H1 (cell line): ENCODE measurements around the gene XDH. TPM values are rescaled to one million over a fixed set of nuclear protein-coding genes. Genes with fewer than 3 reads are reported as not detected.

Experiments used
- RBBP5 ChIP-seq: IDR thresholded peaks from 2 replicates; pipeline ENCODE4 v1.7.1; 2012; ENCODE audit warnings: low read depth, mild to moderate bottlenecking, inconsistent platforms, low read length, moderate library complexity, borderline replicate concordance
- polyA plus RNA-seq, 7 experiments: library from polyadenylated mRNA; depleted of rRNA in 3 of 7; stranded (reverse) in 5 of 7; unstranded in 2 of 7; fragments of >200 nt in 5 of 7; fragments of 200-250 nt in 2 of 7; gene quantifications; 1 replicate in 5 of 7; 2 replicates in 1 of 7; 4 replicates in 1 of 7; pipeline versions ENCODE4 v1.2.1 to v1.2.3, GENCODE V29; 2011 to 2013; ENCODE audit warnings: missing spikeins in 2 of 7, mixed read lengths in 2 of 7
- total RNA-seq: library from RNA; stranded (reverse); fragmentation: NEBNext Ultra II Directional; extraction: Animal tissue kit (Norgen Biotek cat#: 25700); gene quantifications from 2 replicates; pipeline ENCODE4 v1.2.1, GENCODE V29; 2021

XDH gene
- total and polyA plus RNA-seq, 2 of the 8 experiments (the other 6 are each of a cell fraction or from before 2014, with no cell fraction given): 0.68 to 1.2 TPM

DNA sequence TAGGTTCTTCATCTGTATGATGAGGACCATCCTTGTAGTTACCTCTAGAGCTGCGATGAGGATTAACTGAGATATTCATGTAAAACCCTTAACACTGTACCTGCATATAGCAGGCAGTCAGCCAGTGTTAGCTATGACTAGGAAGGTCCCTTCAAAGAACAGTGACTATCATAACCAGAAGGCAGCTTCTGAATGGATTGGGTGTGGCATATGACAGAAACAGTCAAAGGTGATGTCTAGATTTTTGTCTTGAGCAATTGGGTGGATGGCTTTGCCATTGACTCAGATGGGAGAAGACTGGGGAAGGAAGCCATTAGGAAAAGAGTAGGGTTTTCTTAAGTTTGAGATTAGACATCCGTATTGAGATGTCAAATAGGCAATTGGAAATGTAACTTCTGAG lies 15.7 kb downstream of the XDH start (continued):
- no peak for TF ChIP-seq RBBP5
